ENCODE measurements around the gene ANO4.
"Not testable (repeated sequence)": the region's sequence is repeated elsewhere in the genome, so short reads cannot be mapped to it uniquely, and the experiment has no call there.

ANO4 gene

GRCh38 chr12:101050631-101051030 is 256.1 kb downstream of the ANO4 start:
- no peak for DNase-seq

- no peak for DNase-seq
Observed at GRCh38 chr12:101051151-101051550, 256.6 kb downstream of the ANO4 start.

GRCh38 chr12:101051901-101052550 is 257.4 kb downstream of the ANO4 start:
- DNase-seq = no peak

- no peak for DNase-seq
Observed at GRCh38 chr12:101053203-101053602, 258.6 kb downstream of the ANO4 start.

GRCh38 chr12:101055940-101056339 is 261.4 kb downstream of the ANO4 start:
- DNase-seq = no peak

- DNase-seq = not testable (repeated sequence)
Observed at GRCh38 chr12:101062508-101062907, 267.9 kb downstream of the ANO4 start.

GRCh38 chr12:101064721-101065120 is 270.1 kb downstream of the ANO4 start:
- no peak for DNase-seq

GRCh38 chr12:101066489-101066888 is 271.9 kb downstream of the ANO4 start:
- no peak for DNase-seq

GRCh38 chr12:101068402-101068801 is 273.8 kb downstream of the ANO4 start:
- DNase-seq = no peak

- no peak for DNase-seq
Observed at GRCh38 chr12:101068836-101069235, 274.3 kb downstream of the ANO4 start.

- DNase-seq = no peak
Observed at GRCh38 chr12:101074940-101075680, 280.5 kb downstream of the ANO4 start.

- DNase-seq = no peak
Observed at GRCh38 chr12:101076921-101077320, 282.3 kb downstream of the ANO4 start.

GRCh38 chr12:101077791-101078528 is 283.4 kb downstream of the ANO4 start:
- no peak for DNase-seq

GRCh38 chr12:101078536-101079285 is 284.1 kb downstream of the ANO4 start:
- no peak for DNase-seq

- DNase-seq = no peak
Observed at GRCh38 chr12:101082706-101083105, 288.1 kb downstream of the ANO4 start.

- no peak for DNase-seq
Observed at GRCh38 chr12:101086490-101087135, 292.0 kb downstream of the ANO4 start.

GRCh38 chr12:101087920-101088319 is 293.3 kb downstream of the ANO4 start:
- no peak for DNase-seq

- DNase-seq = no peak
Observed at GRCh38 chr12:101089271-101089670, 294.7 kb downstream of the ANO4 start.

- not testable (repeated sequence) for DNase-seq
Observed at GRCh38 chr12:101090222-101090621, 295.6 kb downstream of the ANO4 start.

- no peak for DNase-seq
Observed at GRCh38 chr12:101097829-101098580, 303.4 kb downstream of the ANO4 start.

- no peak for DNase-seq
Observed at GRCh38 chr12:101107032-101107763, 312.6 kb downstream of the ANO4 start.
